ENCODE results near the gene PIK3C2A. TPM values are rescaled to one million over a fixed set of nuclear protein-coding genes. Genes with fewer than 3 reads are reported as not detected.
A peak's percentile ranks its signal among the peaks of the same experiment; 100 is the strongest.
"Not testable (repeated sequence)": the region's sequence is repeated elsewhere in the genome, so short reads cannot be mapped to it uniquely, and the experiment has no call there.

The PIK3C2A gene
- 10 to 100 TPM in 5 of 6 donors, 1 to 10 TPM in 1; 6.0 to 14.2 (median 12.3) TPM for polyA plus RNA-seq (ENCODE audit: low read depth in 6 of 6)

DNA sequence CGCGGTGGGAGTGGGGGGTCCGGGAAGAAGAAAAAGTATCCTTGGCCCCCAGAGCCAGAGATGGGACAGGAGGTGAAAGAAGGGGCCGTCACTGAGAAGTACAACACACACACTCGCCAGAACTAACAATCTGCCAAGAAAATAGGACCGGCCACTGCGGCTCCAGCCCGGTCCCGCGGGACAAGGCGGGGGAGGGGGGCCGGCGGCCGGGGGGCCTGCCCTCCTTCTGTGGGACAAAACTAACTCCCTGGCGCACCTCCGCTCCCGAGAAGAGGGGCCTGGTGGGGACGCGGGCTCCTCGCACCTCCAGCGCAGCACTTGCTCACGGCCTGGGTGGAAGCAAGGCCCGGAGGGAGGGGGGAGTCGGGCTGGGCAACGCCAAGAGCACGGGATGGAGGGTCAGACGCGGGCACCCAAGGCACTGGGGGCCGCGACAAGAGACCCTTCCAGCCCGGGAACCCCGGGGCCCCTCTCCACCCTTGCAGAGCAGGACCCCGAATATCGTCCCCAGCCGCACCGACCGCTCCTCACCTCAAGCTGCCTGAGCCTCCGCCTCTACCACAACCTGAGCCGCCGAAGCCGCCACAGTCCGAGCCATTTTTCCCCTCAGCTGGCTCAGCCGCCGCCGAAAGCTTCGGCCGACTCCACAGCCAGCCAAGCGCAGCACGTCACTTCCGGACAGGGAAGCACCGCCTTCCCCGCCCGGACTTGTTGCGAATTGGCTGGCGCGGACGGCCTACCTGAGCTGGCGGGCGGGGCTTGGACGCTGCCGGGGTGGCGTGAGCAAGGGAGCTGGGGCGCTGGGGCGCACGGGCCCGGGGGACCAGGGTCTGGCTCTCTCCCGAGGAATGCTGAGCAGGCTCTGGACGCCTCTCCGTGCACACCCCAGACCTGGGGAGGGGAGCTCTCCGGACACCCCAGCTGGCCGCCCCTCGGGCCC lies at the start of gene PIK3C2A:
Gene PIK3C2A, minus strand, starts transcription at position 670 of the 940 bp plus-strand sequence. CDS start 38,245 bp downstream, outside the sequence.
- H3K27me3 Mint-ChIP-seq: no peaks in the 10 kb centered on the region
- H3K4me1 Mint-ChIP-seq: peaks cover 42 to 57% (median 54%) of the 10 kb centered on the region in 3 donors
- peak; percentile 92 to 93 for ATAC-seq (ENCODE audit: low read depth in 2 of 2)

DNA sequence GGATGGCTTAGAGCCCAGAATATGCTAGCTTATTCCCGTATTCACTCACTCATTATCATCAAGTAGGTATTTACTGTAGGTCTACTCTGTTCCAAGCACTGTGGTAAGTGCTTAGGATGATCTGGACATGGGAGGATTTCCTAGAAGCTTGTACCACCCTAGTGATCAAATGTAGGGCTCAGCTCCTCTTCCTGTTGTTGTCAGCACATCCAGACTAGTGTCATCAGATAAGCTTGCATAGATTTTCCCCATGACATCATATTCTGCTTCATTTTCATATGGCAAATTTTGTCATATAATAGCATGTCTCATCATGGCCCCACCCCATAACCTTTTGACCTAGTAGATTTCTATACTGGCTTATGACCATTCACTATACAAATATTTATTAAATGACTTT lies 49.4 kb upstream of the PIK3C2A start:
- Mint-ChIP-seq H3K4me1 (no peaks in the 10 kb centered on the region), H3K4me3 (no peak overlapping the region), H3K27me3 (no peaks in the 10 kb centered on the region), H3K36me3 (no peaks in the 10 kb centered on the region), H3K27ac (no peak overlapping the region), H3K9me3 (no peaks in the 10 kb centered on the region)
- no peak for ATAC-seq (ENCODE audit: low read depth in 2 of 2)
- no peak for DNase-seq

More for the DNA sequence above, at the start of gene PIK3C2A:
- Mint-ChIP-seq H3K36me3 (no peaks in the 10 kb centered on the region), H3K4me3 (peak within 1 kb of the TSS; percentile 90 to 100 (median 99)), H3K9me3 (no peaks in the 10 kb centered on the region), H3K27ac (peak within 1 kb of the TSS; percentile 98 to 99 (median 99))
- DNase-seq: peak; percentile 94

GRCh38 chr11:17256512-17256911 lies 48.7 kb upstream of the PIK3C2A start:
- peaks cover 0 to under 1% (median 0%) of the 10 kb centered on the region in 3 donors for H3K27me3 Mint-ChIP-seq
- H3K36me3 Mint-ChIP-seq: no peaks in the 10 kb centered on the region
- H3K9me3 Mint-ChIP-seq: no peaks in the 10 kb centered on the region
- ATAC-seq (ENCODE audit: low read depth in 2 of 2): no peak
- H3K4me3 Mint-ChIP-seq: no peak overlapping the region
- no peak overlapping the region for H3K27ac Mint-ChIP-seq
- H3K4me1 Mint-ChIP-seq: no peaks in the 10 kb centered on the region
- no peak for DNase-seq

GRCh38 chr11:17252704-17253103 lies 44.9 kb upstream of the PIK3C2A start:
- DNase-seq (no peak), ATAC-seq (ENCODE audit: low read depth in 2 of 2) (no peak)
- no peak overlapping the region for H3K4me3 Mint-ChIP-seq
- H3K36me3 Mint-ChIP-seq: peaks cover 0 to 4% of the 10 kb centered on the region in 2 donors
- H3K9me3 Mint-ChIP-seq: peaks cover 0 to 4% (median 0%) of the 10 kb centered on the region in 7 donors
- H3K27me3 Mint-ChIP-seq: peaks cover 0 to 7% (median 5%) of the 10 kb centered on the region in 3 donors
- H3K4me1 Mint-ChIP-seq: no peaks in the 10 kb centered on the region
- H3K27ac Mint-ChIP-seq: no peak overlapping the region

DNA sequence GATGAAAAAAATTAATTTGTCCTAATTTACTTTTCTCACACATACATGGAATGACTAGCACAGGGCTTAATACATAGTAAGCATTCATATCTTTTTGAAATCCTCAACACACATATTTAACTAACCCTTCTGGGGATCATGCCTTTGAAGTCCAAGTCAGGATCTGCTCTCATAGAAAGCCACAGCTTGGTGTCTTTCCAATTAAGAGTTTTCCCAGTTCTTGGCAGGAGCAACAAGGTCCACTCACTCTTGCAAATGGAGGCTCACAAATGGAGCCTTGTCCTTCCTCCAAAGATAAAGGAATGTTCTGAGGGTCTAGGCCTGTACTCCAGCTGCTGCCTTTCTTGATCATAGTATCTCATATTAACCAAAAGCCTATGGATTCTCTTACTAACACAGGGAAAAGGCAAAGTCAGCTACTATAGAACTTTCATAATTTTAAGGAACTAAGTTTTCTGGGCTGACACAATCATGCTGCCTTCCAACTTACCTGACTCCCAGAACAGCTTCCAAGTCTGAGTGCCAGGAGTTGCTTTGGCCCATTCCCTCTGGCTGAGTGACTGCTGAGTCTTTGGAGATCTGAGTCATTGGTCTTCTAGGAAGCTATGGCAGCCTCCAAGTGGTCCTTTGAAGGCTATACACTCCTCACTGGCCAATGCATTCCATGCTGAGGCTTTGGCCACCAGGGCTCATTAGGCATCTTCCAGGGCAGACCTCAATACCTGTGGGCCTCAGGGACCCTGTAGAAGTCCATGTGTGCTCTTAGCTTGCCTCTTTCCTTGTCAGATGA lies 43.0 kb upstream of the PIK3C2A start:
- Mint-ChIP-seq H3K9me3 (peaks cover 0 to 4% (median 0%) of the 10 kb centered on the region in 7 donors), H3K36me3 (peaks cover 0 to 4% of the 10 kb centered on the region in 2 donors), H3K4me3 (no peak overlapping the region), H3K4me1 (no peaks in the 10 kb centered on the region), H3K27me3 (peaks cover 0 to 15% (median 5%) of the 10 kb centered on the region in 3 donors), H3K27ac (no peak overlapping the region)
- ATAC-seq (ENCODE audit: low read depth in 2 of 2): no peak
- no peak for DNase-seq

DNA sequence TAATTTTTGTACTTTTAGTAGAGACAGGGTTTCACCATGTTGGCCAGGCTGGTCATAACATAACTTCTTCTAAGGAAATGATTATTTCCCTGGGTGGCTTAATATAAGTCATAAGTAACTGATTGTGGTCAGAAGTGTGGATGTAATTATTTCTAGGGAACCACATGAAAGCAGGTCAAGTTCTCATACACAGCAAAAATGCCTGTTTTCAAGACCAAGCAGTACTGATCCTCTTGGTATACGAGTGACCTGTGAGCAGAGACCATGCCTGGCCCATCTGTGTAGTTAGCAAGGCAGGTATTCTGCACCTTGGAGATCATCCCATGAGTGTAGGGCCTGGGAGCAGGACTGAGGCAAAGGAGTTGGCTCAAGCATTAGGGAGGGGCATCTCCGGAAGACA lies 36.3 kb upstream of the PIK3C2A start:
- ATAC-seq (ENCODE audit: low read depth in 2 of 2): no peak
- Mint-ChIP-seq H3K4me3 (no peak overlapping the region), H3K36me3 (no peaks in the 10 kb centered on the region), H3K27me3 (peaks cover 0 to 25% (median 12%) of the 10 kb centered on the region in 3 donors), H3K4me1 (peaks cover 2 to 7% (median 5%) of the 10 kb centered on the region in 3 donors), H3K27ac (no peak overlapping the region), H3K9me3 (peaks cover 0 to 1% (median 0%) of the 10 kb centered on the region in 7 donors)
- DNase-seq: no peak

GRCh38 chr11:17242954-17243353 lies 35.2 kb upstream of the PIK3C2A start:
- not testable (repeated sequence) for DNase-seq; H3K27ac Mint-ChIP-seq; H3K9me3 Mint-ChIP-seq; H3K36me3 Mint-ChIP-seq; H3K4me1 Mint-ChIP-seq; ATAC-seq (ENCODE audit: low read depth in 2 of 2); H3K4me3 Mint-ChIP-seq
- H3K27me3 Mint-ChIP-seq: peaks cover 5 to 26% (median 12%) of the 10 kb centered on the region in 3 donors

- H3K4me1 Mint-ChIP-seq: peaks cover 2 to 7% (median 5%) of the 10 kb centered on the region in 3 donors
- no peaks in the 10 kb centered on the region for H3K36me3 Mint-ChIP-seq
- ATAC-seq (ENCODE audit: low read depth in 2 of 2) (no peak), DNase-seq (no peak)
- peaks cover 0 to 1% (median 0%) of the 10 kb centered on the region in 7 donors for H3K9me3 Mint-ChIP-seq
- no peak overlapping the region for H3K4me3 Mint-ChIP-seq
- peaks cover 5 to 18% (median 12%) of the 10 kb centered on the region in 3 donors for H3K27me3 Mint-ChIP-seq
- H3K27ac Mint-ChIP-seq: no peak overlapping the region
Measured at GRCh38 chr11:17240780-17241179, 33.0 kb upstream of the PIK3C2A start.

GRCh38 chr11:17239927-17240326 lies 32.1 kb upstream of the PIK3C2A start:
- not testable (repeated sequence) for H3K27ac Mint-ChIP-seq

DNA sequence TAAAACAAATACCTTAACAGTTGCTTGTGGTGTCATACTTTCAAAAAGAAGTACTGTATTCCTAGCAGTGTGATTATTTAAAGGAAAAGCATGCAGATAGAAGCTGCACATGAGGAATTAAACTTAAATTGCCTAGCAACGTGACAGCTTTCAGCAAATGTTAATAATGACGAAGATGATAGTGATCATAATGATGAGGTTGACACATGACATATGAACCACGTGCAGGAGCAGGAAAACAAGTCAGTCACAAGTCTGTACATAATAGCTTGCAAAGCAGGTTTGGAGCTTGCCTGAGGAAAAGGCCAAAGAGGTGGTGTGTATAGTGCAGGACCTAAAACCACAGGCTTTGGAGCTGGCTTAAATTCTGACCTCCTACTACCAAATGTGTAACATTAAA lies 30.6 kb upstream of the PIK3C2A start:
- no peak overlapping the region for H3K4me3 Mint-ChIP-seq
- no peak for ATAC-seq (ENCODE audit: low read depth in 2 of 2)
- H3K27ac Mint-ChIP-seq: peak overlapping the region in 1 of 6 donors; percentile 48
- H3K27me3 Mint-ChIP-seq: peaks cover 5 to 18% (median 12%) of the 10 kb centered on the region in 3 donors
- no peak for DNase-seq
- peaks cover 0 to 1% (median 0%) of the 10 kb centered on the region in 7 donors for H3K9me3 Mint-ChIP-seq
- peaks cover 2 to 7% (median 5%) of the 10 kb centered on the region in 3 donors for H3K4me1 Mint-ChIP-seq
- no peaks in the 10 kb centered on the region for H3K36me3 Mint-ChIP-seq

More at GRCh38 chr11:17239927-17240326, 32.1 kb upstream of the PIK3C2A start:
- not testable (repeated sequence) for ATAC-seq (ENCODE audit: low read depth in 2 of 2); H3K9me3 Mint-ChIP-seq; H3K36me3 Mint-ChIP-seq; H3K4me1 Mint-ChIP-seq; DNase-seq; H3K4me3 Mint-ChIP-seq
- peaks cover 5 to 18% (median 12%) of the 10 kb centered on the region in 3 donors for H3K27me3 Mint-ChIP-seq

- peak overlapping the region in 1 of 8 donors; percentile 73 for H3K4me3 Mint-ChIP-seq
- peak overlapping the region in 1 of 6 donors; percentile 36 for H3K27ac Mint-ChIP-seq
- H3K36me3 Mint-ChIP-seq: no peaks in the 10 kb centered on the region
- peaks cover 0 to under 1% (median 0%) of the 10 kb centered on the region in 3 donors for H3K27me3 Mint-ChIP-seq
- H3K9me3 Mint-ChIP-seq: no peaks in the 10 kb centered on the region
- H3K4me1 Mint-ChIP-seq: peaks cover 12 to 27% (median 23%) of the 10 kb centered on the region in 3 donors
- ATAC-seq (ENCODE audit: low read depth in 2 of 2) (no peak), DNase-seq (no peak)
Measured at GRCh38 chr11:17233101-17233500, 25.3 kb upstream of the PIK3C2A start.

DNA sequence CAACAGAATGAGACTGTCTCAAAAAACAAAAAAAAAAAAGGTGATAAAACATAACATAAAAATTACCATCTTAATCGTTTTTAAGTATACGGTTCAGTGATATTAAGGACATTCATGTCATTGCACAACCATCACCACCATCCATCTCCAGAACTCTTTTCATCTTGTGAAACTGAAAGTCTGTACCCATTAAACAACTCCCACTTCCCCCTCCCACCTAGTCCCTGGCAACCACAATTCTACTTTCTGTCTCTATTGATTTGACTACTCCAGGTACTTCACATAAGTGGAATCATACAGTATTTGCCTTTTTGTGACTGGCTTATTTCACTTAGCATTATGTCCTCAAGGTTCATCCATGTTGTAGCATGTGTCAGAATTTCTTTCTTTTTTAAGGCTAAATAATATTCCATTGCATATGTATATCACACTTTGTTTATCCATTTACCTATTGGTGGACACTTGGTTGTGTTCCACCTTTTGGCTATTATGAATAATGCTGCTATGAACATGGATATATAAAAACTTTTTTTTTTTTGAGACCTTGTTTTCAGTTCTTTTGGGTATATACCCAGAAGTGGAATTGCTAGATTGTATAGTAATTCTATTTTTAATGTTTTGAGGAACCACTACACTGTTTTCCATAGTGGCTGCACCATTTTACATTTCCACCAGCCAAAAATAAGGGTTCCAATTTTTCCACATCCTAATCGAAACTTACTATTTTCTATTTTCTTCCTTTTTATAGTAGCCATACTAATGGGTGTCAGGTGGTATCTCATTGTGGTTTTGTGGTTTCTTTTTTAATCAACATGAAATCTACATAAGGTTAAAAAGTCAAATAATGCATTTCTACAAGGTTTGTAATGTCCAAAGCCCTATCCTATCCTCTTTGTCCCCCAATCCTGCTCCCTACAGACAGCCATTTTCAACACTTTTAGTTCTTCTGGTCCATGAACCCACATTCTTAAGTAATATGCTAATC lies 23.4 kb upstream of the PIK3C2A start:
- H3K36me3 Mint-ChIP-seq: no peaks in the 10 kb centered on the region
- peak overlapping the region in 1 of 6 donors; percentile 71 for H3K27ac Mint-ChIP-seq
- peaks cover 12 to 27% (median 23%) of the 10 kb centered on the region in 3 donors for H3K4me1 Mint-ChIP-seq
- H3K9me3 Mint-ChIP-seq: no peaks in the 10 kb centered on the region
- DNase-seq: peak; percentile 33
- no peaks in the 10 kb centered on the region for H3K27me3 Mint-ChIP-seq
- ATAC-seq (ENCODE audit: low read depth in 2 of 2): peak; percentile 91 to 96
- H3K4me3 Mint-ChIP-seq: peak overlapping the region in 1 of 8 donors; percentile 3
